GM18519 (cell line): ENCODE data around the gene DYNLT3.

Source experiments
- ATAC-seq: cut with Tn5 transposase; IDR thresholded peaks from one replicate; pipeline ENCODE4 v1.9.1; 2021; ENCODE audit warnings: mild to moderate bottlenecking, moderate library complexity; ENCODE audit not compliant: unreplicated experiment, low FRiP score

Gene DYNLT3

GRCh38 chrX:37796310-37796709, 51.1 kb downstream of the DYNLT3 start:
- no peak for ATAC-seq
